Measurements from ENCODE around the gene KY.

The KY gene

GRCh38 chr3:134667956-134668355 is 17.1 kb upstream of the KY start:
- no peak for DNase-seq (ENCODE audit: low read depth in 2 of 2)

GRCh38 chr3:134667406-134667805 is 16.6 kb upstream of the KY start:
- DNase-seq (ENCODE audit: low read depth in 2 of 2): no peak

- no peak for DNase-seq (ENCODE audit: low read depth in 2 of 2)
These were observed 16.1 kb upstream of the KY start for GRCh38 chr3:134666885-134667284.

- no peak for DNase-seq (ENCODE audit: low read depth in 2 of 2)
These were observed 15.6 kb upstream of the KY start for GRCh38 chr3:134666466-134666865.

GRCh38 chr3:134666052-134666451 is 15.2 kb upstream of the KY start:
- no peak for DNase-seq (ENCODE audit: low read depth in 2 of 2)

- DNase-seq (ENCODE audit: low read depth in 2 of 2): no peak
These were observed 14.4 kb upstream of the KY start for GRCh38 chr3:134665243-134665642.

GRCh38 chr3:134663721-134664456 is 13.1 kb upstream of the KY start:
- no peak for DNase-seq (ENCODE audit: low read depth in 2 of 2)

GRCh38 chr3:134660046-134660441 is 9.2 kb upstream of the KY start:
- DNase-seq (ENCODE audit: low read depth in 2 of 2): no peak

GRCh38 chr3:134659391-134660045 is 8.7 kb upstream of the KY start:
- no peak for DNase-seq (ENCODE audit: low read depth in 2 of 2)

GRCh38 chr3:134658555-134658954 is 7.7 kb upstream of the KY start:
- DNase-seq (ENCODE audit: low read depth in 2 of 2): no peak

GRCh38 chr3:134656211-134656800 is 5.5 kb upstream of the KY start:
- DNase-seq (ENCODE audit: low read depth in 2 of 2): no peak

- DNase-seq (ENCODE audit: low read depth in 2 of 2): no peak
These were observed 4.9 kb upstream of the KY start for GRCh38 chr3:134655706-134656105.

- no peak for DNase-seq (ENCODE audit: low read depth in 2 of 2)
These were observed 3.2 kb upstream of the KY start for GRCh38 chr3:134654031-134654430.

GRCh38 chr3:134652886-134653630 is 2.2 kb upstream of the KY start:
- no peak for DNase-seq (ENCODE audit: low read depth in 2 of 2)

GRCh38 chr3:134652409-134652831 is 1.6 kb upstream of the KY start:
- no peak for DNase-seq (ENCODE audit: low read depth in 2 of 2)

GRCh38 chr3:134651347-134652041 is 672 bp upstream of the KY start:
- DNase-seq (ENCODE audit: low read depth in 2 of 2): no peak

- DNase-seq (ENCODE audit: low read depth in 2 of 2): no peak
These were observed 1.6 kb downstream of the KY start for GRCh38 chr3:134649106-134649705.

- DNase-seq (ENCODE audit: low read depth in 2 of 2): no peak
These were observed 2.7 kb downstream of the KY start for GRCh38 chr3:134647902-134648760.

GRCh38 chr3:134646086-134646485 is 4.7 kb downstream of the KY start:
- no peak for DNase-seq (ENCODE audit: low read depth in 2 of 2)

- no peak for DNase-seq (ENCODE audit: low read depth in 2 of 2)
These were observed 5.3 kb downstream of the KY start for GRCh38 chr3:134645515-134645914.
